Kasumi-1 (cell line): ENCODE measurements around the gene AFAP1.
A peak's percentile ranks its signal among the peaks of the same experiment; 100 is the strongest.

ENCODE experiments used
- DNase-seq, 2 experiments: peaks; one replicate each; lab custom pipeline; 2025; lab: John Stamatoyannopoulos, UW

Gene AFAP1

DNA sequence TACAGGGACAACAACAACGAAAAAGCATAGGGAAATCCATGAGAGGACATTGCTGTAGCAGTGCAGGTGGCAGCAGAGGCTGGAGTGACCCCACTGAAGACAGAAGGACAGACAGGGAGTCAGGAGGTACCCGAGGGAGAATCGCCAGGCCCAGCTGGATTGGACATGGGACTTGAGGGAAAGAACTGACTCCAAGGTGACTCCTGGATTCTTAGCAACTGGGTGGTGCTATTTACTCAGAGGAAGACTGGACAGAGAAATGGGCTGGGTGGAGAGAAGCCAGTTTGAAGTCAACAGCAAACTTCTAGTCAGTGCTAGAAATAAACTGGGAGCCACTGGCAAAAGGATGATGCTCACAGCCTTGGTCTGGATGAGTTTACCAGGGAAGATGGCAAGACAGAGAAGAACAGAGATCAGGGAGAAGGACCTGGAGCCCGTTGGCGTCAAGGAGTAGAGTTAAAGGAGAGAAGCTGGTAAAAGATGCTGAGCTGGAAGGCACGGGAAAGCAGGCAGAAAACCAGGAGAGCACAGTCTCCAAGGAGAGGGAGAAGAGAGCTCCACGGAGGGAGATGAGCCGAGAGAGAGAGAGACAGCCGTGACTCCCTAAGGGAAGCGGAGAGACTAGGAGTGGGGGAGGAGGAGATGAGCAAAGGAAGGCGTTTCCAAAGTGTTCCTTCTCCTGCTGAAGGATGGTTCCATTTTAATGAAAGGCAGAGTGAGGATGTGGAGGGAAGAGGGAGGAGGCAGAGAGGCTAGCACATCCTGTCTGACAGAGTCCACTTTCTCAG, 119.4 kb downstream of the AFAP1 start:
- no peak for DNase-seq

DNA sequence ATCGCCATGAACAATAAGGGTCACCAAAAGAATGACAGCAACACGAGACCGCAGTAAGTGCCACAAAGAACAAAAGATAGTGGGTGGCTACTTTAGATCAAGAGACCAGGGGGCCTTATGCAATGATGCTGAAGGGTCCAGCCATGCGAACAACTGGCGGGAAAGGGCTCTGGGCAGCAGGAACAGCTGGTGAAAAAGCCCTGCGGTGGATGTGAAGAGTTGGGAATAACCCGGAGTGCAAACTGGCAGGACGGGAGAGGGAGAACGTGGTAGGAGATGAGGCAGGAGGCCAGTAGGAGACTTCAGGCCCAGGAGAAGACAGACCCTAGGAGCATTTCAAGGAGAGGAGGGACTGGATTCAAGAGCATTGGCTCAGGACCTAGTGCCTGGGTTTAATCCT, 120.2 kb downstream of the AFAP1 start:
- no peak for DNase-seq

DNA sequence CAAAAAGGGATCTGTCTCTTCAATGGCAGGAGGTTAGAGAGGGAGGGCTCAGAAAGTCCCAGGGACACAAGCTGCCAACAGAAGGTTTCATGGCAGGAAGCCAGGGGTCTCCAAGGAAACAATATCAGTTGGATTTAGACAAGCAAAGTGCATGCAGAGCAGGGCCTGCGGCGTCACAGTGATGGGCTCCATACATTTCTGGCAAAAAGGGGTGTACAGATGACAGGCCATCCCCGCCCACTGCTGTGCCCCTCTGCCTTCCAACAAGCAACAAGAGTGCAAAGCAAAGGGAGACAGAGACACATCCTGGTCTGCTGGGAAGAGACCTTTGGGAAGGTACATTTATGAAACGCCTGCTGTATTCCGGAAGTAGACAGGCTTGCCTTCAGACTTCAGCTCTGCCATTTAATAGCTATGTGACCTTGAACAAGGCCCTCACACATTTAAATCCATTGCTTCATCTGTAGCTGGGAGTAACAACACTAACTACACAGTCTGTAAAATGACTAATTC, 121.2 kb downstream of the AFAP1 start:
- DNase-seq: no peak

DNA sequence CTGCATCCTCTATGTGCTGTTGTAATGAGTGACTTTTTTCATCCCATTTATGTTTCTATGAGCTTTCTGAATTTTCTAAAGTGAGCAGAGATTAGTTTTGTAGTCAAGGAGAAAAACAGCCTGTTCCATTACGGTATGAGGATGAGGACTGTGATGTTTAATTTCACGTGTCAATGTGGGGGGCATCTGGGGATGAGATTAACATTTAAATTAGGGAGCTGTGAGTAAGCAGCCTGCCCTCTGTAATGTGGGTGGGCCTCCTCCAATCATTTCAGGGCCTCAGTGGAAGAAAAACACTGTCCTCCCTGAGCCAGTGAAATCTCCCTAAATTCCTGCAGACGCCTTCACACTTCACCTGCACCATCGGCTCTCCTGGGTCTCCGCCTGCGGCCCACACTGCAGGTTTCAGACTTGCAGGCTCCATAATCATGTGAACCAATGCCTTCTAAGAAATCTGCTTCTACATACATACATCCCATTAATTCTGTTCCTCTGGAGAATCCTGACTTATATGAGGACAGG, 121.7 kb downstream of the AFAP1 start:
- no peak for DNase-seq

DNA sequence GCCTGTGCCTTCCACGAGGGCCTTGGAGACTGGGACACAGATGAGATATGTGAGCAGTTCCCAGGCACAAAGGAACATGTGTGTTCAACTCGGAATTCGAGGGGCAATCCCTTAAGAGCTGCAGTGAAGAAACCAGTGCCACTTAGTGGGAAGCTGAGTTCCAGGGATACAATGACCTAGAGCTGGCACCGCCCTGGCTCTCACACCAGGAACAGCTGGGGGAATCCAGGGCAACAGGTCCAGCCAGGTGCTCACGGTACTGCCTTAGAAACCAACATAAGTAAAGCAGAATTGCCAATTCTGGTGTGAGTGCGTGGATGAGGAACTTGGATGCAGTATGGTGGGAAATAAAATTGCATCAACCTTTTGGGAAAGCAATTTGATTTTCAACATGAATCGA, 122.9 kb downstream of the AFAP1 start:
- DNase-seq: no peak

DNA sequence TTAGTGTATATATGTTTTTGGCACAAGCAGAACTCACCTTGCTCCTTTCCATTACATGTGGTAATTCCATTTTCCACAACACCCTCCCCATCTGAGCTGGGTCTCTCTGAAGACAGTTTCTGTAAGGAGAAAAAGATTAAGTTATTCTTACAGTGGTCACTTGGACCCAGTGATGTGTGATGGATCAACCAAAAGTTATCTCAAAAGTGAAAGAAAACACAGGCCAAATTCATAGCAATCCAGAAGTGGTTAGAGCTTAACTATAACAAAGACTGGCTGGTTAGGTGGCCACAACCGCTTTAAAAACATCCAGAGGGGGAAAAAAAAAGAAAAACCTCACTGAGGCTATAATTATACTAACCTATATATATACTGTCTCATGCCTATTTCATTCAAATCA, 123.7 kb downstream of the AFAP1 start:
- DNase-seq: no peak

DNA sequence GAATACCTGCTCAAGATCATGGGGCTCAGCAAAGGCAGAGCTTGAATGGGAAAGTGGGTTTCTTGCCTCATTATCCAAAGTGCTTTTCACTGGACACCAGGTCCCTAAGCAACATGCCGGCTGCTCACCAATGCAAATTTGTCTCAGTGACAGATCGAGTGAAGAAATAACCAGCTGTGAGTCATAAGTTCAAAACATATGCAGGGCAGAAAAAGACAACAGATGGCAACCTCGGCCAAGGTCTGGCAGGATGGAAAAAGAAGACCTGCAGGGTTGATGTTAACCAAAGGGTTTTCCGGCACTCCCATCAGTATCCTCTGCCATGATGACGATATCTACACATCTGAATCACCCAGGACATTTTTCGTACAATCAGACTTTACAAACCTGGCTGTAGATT, 124.1 kb downstream of the AFAP1 start:
- DNase-seq: no peak

DNA sequence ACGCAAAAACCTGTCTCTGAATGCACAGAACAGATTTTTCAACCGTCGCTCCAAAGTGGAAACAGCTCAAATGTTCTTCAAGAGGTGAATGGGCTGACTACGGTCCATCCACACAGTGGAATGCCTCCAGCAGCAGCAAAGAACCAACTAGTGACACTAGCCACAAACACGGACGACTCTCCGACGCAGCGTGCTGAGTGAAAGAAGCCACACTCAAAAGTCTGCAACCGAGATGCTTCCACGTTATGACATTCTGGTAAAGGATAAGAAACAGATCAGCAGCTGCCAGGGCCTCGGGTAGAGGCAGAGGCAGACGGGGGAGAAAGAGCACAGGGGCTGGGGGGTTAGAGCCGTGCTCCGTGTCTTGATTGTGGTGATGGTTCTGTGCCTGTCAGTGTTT, 125.2 kb downstream of the AFAP1 start:
- DNase-seq: no peak

DNA sequence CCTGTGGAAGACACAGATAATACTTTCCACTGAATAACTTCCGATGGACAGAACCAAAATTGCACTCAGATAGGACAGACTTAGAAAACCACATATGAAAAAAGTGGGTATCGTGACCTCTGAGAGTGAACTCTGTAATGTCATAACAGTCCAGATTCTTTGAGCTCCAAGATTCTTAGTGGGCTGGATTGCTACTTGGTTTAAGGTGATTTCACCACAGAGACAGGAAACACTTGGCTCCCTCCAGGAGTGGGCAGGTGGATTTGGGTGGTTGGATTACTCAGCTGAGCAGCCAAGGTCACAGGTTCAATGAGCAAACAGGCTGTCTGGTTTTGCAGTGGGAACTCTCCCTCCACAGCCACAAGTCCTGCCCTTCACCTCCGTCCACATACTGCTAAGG, 126.0 kb downstream of the AFAP1 start:
- no peak for DNase-seq

DNA sequence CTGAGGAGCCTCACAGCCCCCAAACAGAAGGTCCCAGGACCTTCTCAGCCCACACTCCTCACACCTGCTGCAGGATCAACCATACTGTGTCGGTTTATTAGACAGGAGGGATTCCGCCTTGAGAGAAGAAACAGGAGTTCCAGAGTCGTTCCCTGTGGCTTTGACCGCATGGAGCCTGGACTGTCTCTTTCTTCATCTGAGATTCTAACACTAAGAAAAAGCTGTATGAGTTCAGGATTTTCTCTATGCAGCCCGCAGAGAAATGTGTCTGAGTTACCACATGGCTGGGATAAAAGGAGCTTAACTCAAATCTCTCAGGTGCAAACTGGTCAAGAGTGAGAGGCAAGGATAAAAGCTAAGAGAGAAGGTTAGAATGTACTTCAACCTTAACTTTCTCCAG, 126.7 kb downstream of the AFAP1 start:
- DNase-seq: no peak

DNA sequence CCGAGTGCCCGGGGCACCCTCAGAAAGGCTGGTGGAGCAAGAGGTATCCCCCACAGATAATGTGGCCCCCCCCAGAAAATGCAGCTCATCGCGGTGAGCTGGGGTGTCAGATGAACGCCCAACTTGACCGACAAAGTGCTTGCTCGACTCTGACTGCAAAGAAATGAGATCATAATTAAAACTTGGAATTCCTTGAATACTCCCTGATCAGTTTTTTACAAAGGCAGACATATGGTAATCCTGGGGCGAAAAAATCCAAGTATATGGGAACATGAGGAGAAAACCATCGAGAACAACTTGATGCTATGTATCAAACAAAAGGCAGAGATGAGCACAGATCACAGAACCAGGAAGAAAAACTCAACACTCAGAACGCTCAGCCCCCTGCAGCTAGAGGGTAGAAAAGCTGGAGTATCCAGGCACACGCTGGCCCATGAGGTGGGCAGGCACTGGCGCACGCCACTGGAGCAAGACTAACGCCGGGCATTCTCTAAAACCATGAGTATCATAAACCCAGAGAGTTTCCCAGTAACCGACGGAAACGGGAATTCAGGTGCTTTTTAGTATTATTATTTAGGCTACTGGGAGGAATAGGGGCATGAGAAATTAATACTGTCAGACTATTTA, 127.3 kb downstream of the AFAP1 start:
- no peak for DNase-seq

DNA sequence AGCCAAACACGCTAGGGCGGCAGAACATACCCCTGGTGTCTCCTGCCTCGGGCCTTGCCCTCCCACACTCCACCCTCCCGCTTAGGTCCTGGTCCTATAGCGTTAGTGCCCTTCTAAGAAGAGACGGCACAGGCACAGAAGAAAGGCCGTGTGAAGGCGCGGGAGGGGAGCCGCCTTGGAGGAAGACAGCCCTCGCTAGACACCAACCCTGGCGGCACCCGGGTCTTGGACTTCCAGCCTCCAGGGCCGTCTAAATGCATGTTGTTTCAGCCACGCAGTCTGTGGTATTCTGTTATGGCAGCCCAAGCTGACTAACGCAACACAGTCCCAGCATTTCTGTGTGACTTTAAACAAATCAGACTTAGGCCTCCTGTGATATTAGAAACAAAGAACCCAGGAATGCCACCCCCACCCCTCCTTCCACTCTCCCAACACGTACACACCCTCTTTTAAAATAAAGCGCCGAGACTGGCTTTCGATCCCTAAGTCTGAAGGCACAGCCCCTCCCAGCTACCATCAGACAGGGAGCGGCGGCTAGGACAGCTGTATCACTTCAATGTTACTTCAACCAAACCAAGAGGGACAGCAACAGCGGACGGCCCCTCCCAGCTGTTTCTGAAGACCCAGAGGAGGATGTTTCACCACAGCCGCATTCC, 128.0 kb downstream of the AFAP1 start:
- no peak for DNase-seq

DNA sequence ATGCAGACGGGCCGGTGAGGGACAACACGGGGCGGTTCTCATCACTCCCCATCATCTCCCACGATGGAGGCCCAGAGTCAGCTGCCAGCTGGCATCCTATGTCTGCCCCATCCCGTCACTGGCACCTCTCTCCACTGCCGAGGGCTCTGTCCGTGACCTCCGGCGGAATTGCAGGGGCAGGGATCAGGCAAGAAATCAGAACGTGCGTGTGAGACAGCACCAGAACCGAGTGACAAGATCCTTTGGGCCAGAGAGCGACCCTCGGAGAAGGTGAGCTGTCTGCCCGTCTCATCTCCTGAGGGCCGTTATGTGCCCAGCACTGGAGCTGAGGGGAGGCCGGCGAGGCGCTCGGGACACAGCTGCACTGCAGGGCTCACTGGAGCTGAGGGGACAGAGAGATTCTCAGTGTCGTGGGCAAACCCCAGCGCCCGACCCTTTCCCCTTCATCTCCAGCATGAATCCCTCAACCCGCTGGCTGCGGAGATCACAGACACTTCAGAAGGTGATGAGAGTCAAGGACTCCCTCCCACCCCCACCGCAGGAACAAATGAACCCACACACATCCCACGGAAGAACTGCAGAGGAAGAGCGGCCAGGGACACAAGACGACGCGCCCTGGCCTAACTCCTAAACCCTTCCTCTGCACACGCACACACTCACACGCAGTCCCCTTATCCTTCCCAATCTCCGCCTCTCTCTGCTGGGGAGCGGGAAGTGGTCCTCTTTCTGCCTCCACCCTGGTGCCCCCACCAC, 128.7 kb downstream of the AFAP1 start:
- no peak for DNase-seq

DNA sequence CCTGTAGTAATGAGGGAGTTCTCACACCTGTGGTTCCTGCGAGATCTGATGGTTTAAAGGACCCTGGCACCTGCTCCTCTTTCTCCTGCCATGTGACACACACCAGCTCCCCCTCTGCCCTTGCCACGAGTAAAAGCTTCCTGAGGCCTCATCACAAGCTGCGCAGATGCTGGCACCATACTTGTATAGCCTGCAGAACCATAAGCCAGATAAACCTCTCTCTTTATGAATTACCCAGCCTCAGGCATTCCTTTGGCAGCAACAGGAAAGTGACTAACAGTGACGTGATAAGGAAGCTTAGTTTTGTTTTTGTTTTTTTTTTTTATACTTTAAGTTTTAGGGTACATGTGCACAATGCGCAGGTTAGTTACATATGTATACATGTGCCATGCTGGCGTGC, 130.9 kb downstream of the AFAP1 start:
- DNase-seq: no peak

DNA sequence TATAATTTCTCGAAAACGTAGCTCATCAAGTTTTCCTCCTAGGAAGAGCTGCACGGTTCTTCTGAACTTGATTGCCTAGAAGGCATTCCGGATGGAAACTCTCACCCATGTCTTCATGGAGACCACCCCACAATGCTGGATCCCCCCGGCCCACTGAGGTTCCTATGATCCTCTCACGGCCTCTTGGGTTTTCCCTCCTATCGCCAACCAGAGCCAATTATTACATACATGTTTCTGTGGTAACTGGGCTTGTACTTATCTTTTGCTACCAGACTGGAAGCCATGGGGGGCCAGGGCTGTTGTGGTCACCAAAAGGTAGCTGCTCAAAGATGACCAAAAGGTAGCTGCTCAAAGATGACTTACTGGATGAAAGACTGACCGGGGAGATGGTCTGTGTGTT, 131.5 kb downstream of the AFAP1 start:
- DNase-seq: no peak

DNA sequence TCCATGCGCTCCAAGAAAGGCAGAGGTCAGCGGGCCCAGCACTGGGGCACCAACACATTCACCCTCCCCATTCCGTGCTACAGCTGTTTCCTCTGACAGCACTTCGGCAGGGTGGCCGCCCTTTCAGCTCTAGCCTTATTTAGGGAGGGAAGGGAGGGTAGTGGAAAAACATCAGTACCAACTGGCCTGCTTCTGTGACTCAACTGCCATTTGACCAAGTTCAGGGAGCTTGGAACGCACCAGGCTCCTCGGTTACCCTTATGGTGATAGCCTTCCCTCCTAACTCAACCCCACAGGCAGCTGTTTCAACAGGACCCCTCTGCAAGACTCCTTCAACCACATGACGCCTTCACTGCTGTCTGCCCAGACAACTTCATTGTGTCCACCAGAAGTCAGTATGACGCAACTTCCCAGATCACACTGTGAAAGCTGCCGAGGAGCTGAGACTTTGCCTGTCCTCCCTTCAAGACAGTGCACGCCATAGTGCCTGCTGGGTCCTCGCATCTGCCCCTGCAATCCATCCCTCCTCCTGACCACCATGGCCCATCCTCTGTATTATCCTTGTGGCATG, 132.2 kb downstream of the AFAP1 start:
- DNase-seq: peak in 1 of 2 experiments; percentile 17

DNA sequence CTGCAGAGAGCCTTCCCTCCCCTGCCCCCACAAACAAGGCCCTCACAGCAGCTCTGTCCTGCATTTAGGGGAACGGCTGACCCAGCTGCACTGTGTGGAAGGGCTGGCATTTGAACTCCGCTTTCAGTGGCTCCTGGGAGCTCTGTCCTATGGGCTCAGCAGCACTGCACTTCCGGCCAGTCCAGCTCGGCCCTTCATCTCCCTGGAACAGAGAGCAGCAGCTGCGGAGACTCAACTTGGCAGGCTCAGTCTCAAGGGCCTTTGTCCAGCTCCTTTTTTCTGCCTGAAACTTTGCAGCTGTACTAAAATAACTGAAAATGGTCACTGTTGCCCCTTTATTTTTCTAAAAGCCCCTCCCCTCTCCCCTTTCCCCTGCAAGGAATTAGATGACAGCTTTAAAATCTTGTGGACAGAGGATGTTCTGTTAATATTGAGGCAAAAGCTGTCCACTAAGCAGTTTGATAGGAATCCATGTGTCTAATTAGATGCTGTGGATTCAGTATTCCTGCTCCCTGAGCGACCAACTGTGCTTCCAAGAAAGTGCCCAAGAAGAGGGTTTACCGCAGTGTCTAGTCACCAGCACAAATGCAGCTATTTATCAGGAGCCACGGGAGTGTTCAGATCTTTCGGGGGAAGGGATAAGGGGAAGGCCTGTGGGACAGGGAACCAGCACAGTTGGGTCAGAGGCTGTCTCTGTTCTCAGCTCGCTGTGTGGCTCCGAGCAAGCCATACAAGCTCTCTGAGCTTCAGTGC, 133.1 kb downstream of the AFAP1 start:
- no peak for DNase-seq

DNA sequence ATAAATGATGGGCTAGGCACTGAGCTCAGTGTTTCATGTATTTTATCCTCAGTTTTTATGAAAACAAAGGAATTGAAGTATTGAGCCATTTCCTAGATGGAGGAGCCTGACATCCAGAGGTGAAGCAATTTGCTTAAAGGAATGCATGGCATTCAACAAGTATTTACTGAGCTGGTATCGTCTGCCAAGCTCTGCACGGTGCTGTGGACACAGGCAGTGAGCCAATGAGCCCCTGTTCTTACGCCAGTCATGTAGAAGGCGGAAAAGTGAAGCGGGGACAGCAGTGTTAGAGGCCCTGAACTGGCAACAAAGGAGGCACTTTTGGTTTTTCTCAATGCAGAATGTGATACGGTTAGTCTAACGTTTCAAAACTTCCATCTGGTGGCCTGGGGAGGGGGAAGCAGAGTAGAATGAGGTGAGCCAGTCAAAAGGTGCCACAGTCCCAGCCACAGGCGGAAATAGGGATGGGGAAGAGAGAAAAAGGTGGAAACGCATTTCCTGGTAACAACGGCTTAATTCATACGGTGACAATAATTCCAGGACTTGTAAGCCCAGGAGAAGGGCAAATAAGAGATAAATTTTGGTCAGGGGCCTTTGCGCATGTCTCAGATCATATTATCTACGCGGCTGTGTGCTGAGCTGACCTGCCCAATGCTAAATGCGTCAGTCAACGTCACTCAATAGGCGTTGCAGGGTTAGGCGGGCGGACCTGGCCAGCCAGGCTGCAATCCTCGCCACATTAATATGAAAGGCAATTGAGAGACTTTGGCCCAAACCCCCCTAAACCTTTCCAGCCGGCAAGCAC, 133.9 kb downstream of the AFAP1 start:
- DNase-seq: no peak

DNA sequence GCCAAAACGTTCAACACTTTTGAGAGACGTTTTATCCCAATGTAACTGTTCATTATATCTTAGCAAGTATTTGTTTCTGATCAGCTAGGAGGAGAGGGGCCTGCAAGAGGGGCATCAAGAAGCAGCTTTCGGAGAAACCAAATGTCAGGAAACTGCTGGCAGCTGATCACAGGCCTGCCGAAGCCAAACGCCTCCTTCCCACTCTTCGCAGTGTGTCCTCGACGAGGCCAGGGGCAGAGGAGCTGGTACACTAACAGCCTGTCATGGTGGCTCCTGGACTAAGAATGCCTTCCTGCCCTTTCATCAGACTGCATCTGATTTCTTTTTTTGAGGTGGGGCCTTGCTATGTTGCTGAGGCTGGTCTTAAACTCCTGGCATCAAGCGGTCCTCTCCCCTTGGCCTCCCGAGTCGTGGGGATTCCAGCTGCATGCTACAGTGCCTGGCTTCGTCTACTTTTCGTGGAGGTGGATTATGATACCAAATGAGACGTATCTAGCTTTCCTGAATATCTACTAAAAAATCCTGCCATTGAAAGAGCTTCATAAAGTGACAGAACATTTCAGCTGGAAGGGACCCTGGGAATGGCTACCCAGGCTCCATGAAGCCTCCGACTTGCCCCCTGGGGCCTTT, 134.8 kb downstream of the AFAP1 start:
- no peak for DNase-seq
